GM12801 (cell line): Measurements from ENCODE around the gene MICALL1.

ENCODE experiments used
- CTCF ChIP-seq: IDR thresholded peaks from one replicate; pipeline ENCODE4 v1.5.1; 2011; ENCODE audit warnings: control low read depth; ENCODE audit not compliant: insufficient read length; ENCODE audit errors: extremely low read depth

Gene MICALL1

GRCh38 chr22:37909766-37910165 is 3.7 kb downstream of the MICALL1 start:
- no peak for TF ChIP-seq CTCF

- TF ChIP-seq CTCF, result no peak
Observed at GRCh38 chr22:37910890-37911672, 5.0 kb downstream of the MICALL1 start.

- TF ChIP-seq CTCF, result no peak
Observed at GRCh38 chr22:37911697-37912096, 5.6 kb downstream of the MICALL1 start.

- no peak for TF ChIP-seq CTCF
Observed at GRCh38 chr22:37912171-37912570, 6.1 kb downstream of the MICALL1 start.

GRCh38 chr22:37913233-37913721 is 7.2 kb downstream of the MICALL1 start:
- TF ChIP-seq CTCF, result no peak

- no peak for TF ChIP-seq CTCF
Observed at GRCh38 chr22:37916311-37916710, 10.2 kb downstream of the MICALL1 start.

- TF ChIP-seq CTCF, result no peak
Observed at GRCh38 chr22:37917874-37918548, 11.9 kb downstream of the MICALL1 start.
